ENCODE results near the gene PRDX1.
A peak's percentile ranks its signal among the peaks of the same experiment; 100 is the strongest.
"Not testable (repeated sequence)": the region's sequence is repeated elsewhere in the genome, so short reads cannot be mapped to it uniquely, and the experiment has no call there.

PRDX1 gene

GRCh38 chr1:45501505-45501859 lies 20.2 kb downstream of the PRDX1 start:
- no peak for DNase-seq

GRCh38 chr1:45499415-45499769 lies 22.3 kb downstream of the PRDX1 start:
- no peak for DNase-seq

- DNase-seq = no peak
These were observed 23.4 kb downstream of the PRDX1 start for GRCh38 chr1:45498279-45498678.

- DNase-seq = peak; percentile 65
These were observed 28.5 kb downstream of the PRDX1 start for GRCh38 chr1:45493116-45493697.

GRCh38 chr1:45492691-45493090 lies 29.0 kb downstream of the PRDX1 start:
- no peak for DNase-seq

GRCh38 chr1:45491487-45492260 lies 30.0 kb downstream of the PRDX1 start:
- DNase-seq = no peak

- peak; percentile 99 for DNase-seq
These were observed 30.8 kb downstream of the PRDX1 start, which contains the start of gene TESK2 for GRCh38 chr1:45490626-45491486. Gene TESK2 (minus strand): TSS chr1:45491163. CDS start chr1:45457785, 33,378 bp downstream.

GRCh38 chr1:45490121-45490625 lies 31.5 kb downstream of the PRDX1 start:
- DNase-seq = no peak

GRCh38 chr1:45489379-45489778 lies 32.3 kb downstream of the PRDX1 start:
- peak; percentile 50 for DNase-seq

- no peak for DNase-seq
These were observed 32.9 kb downstream of the PRDX1 start for GRCh38 chr1:45488666-45489377.

GRCh38 chr1:45485949-45486348 lies 35.7 kb downstream of the PRDX1 start:
- no peak for DNase-seq

- no peak for DNase-seq
These were observed 42.5 kb downstream of the PRDX1 start for GRCh38 chr1:45479039-45479748.

- DNase-seq = no peak
These were observed 43.4 kb downstream of the PRDX1 start for GRCh38 chr1:45478121-45478814.

GRCh38 chr1:45477646-45478045 lies 44.0 kb downstream of the PRDX1 start:
- no peak for DNase-seq

GRCh38 chr1:45474194-45474593 lies 47.5 kb downstream of the PRDX1 start:
- not testable (repeated sequence) for DNase-seq

GRCh38 chr1:45473302-45473701 lies 48.4 kb downstream of the PRDX1 start:
- DNase-seq = no peak

GRCh38 chr1:45470306-45470798 lies 51.3 kb downstream of the PRDX1 start:
- DNase-seq = peak; percentile 10

- DNase-seq = not testable (repeated sequence)
These were observed 54.3 kb downstream of the PRDX1 start for GRCh38 chr1:45467353-45467752.

GRCh38 chr1:45465277-45465676 lies 56.4 kb downstream of the PRDX1 start:
- no peak for DNase-seq

Measured in activated CD4-positive, alpha-beta T cell treated with anti-CD3 and anti-CD28 coated beads, Interleukin-10, Interleukin-2, amounts not matched to agents 100 ng/mL and 50 ng/mL, durations not matched to agents 16 hours and 8 hours (primary cell).